Peyer's patch (tissue), 4 donors: ENCODE data around the gene CDKAL1. TPM values are rescaled to one million over a fixed set of nuclear protein-coding genes. Genes with fewer than 3 reads are reported as not detected.

Experiments used
- DNase-seq, 3 donors: peaks; one replicate each; pipeline ENCODE4 v3.0.0-alpha.2; 2017 to 2019
- H3K27ac ChIP-seq, 4 donors: fragments of 200-600 bp; sonication (generic); one replicate each; pipeline ENCODE4 v1.5.1; 2016 to 2019
- H3K27me3 ChIP-seq, 2 donors: fragments of 200-600 bp; sonication (generic); one replicate each; pipeline ENCODE4 v1.5.1; 2019
- H3K36me3 ChIP-seq, 3 donors: fragments of 200-600 bp; sonication (generic); one replicate each; pipeline ENCODE4 v1.5.1; 2016 to 2019
- H3K4me1 ChIP-seq, 4 donors: fragments of 200-600 bp; sonication (generic); one replicate each; pipeline ENCODE4 v1.5.1; 2016 to 2019
- H3K4me3 ChIP-seq, 4 donors: fragments of 200-600 bp; sonication (generic); 1 replicate in 3 of 4; 2 replicates in 1 of 4; pipeline ENCODE4 v1.5.1; 2016 to 2019; ENCODE audit warnings: mild to moderate bottlenecking in 1 of 4
- H3K9me3 ChIP-seq, 4 donors: fragments of 200-600 bp; sonication (generic); one replicate each; pipeline ENCODE4 v1.5.1; 2016 to 2019; ENCODE audit warnings: mild to moderate bottlenecking in 1 of 4
- CTCF ChIP-seq, 6 experiments: fragments of 450-650 bp in 4 of 6; fragments of 200-600 bp in 2 of 6; sonication (generic) in 1 of 6; IDR thresholded peaks; one replicate each; pipeline ENCODE4 v1.5.1; 2017 to 2019; ENCODE audit warnings: antibody characterized with exemption in 6 of 6, mild to moderate bottlenecking in 3 of 6, moderate library complexity in 1 of 6
- POLR2A ChIP-seq, 2 donors: fragments of 450-650 bp; IDR thresholded peaks; one replicate each; pipeline ENCODE4 v1.5.1; 2017; ENCODE audit warnings: antibody characterized with exemption in 2 of 2, mild to moderate bottlenecking in 2 of 2, moderate library complexity in 2 of 2
- total RNA-seq, 4 donors: library from RNA; depleted of rRNA; stranded (reverse); fragments of >200 nt; gene quantifications; one replicate each; pipeline ENCODE4 v1.1.0, GENCODE V29; 2016

CDKAL1 gene
- total RNA-seq, 4 donors from 2014 or later, result 10.3 to 31.4 (median 11.6) TPM

GRCh38 chr6:20696676-20697075, 162.4 kb downstream of the CDKAL1 start:
- Histone ChIP-seq H3K27ac (no peak overlapping the region), H3K36me3 (no peaks in the 10 kb centered on the region), H3K27me3 (no peaks in the 10 kb centered on the region), H3K4me1 (no peaks in the 10 kb centered on the region), H3K4me3 (no peak overlapping the region), H3K9me3 (no peaks in the 10 kb centered on the region)
- DNase-seq, result no peak
- no peak for TF ChIP-seq CTCF (IDR thresholded peaks at IDR 0.05)
- TF ChIP-seq POLR2A (IDR thresholded peaks at IDR 0.05), result no peak

GRCh38 chr6:20698675-20699074, 164.4 kb downstream of the CDKAL1 start:
- Histone ChIP-seq H3K27me3 (no peaks in the 10 kb centered on the region), H3K4me3 (no peak overlapping the region), H3K27ac (no peak overlapping the region), H3K36me3 (no peaks in the 10 kb centered on the region), H3K4me1 (no peaks in the 10 kb centered on the region), H3K9me3 (no peaks in the 10 kb centered on the region)
- DNase-seq, result no peak
- TF ChIP-seq POLR2A (IDR thresholded peaks at IDR 0.05) (no peak), CTCF (IDR thresholded peaks at IDR 0.05) (no peak)

- H3K36me3 ChIP-seq, result no peaks in the 10 kb centered on the region
- no peak overlapping the region for H3K4me3 ChIP-seq
- H3K27me3 ChIP-seq, result no peaks in the 10 kb centered on the region
- H3K27ac ChIP-seq, result no peak overlapping the region
- DNase-seq, result no peak
- no peaks in the 10 kb centered on the region for H3K4me1 ChIP-seq
- TF ChIP-seq CTCF (IDR thresholded peaks at IDR 0.05) (no peak), POLR2A (IDR thresholded peaks at IDR 0.05) (no peak)
- H3K9me3 ChIP-seq, result no peaks in the 10 kb centered on the region
Measured at GRCh38 chr6:20699402-20699801, 165.1 kb downstream of the CDKAL1 start.

- no peak overlapping the region for H3K27ac ChIP-seq
- H3K36me3 ChIP-seq, result no peaks in the 10 kb centered on the region
- H3K4me3 ChIP-seq, result no peak overlapping the region
- DNase-seq, result no peak
- TF ChIP-seq CTCF (IDR thresholded peaks at IDR 0.05) (no peak), POLR2A (IDR thresholded peaks at IDR 0.05) (no peak)
- no peaks in the 10 kb centered on the region for H3K9me3 ChIP-seq
- H3K27me3 ChIP-seq, result no peaks in the 10 kb centered on the region
- no peaks in the 10 kb centered on the region for H3K4me1 ChIP-seq
Measured at GRCh38 chr6:20700375-20700774, 166.1 kb downstream of the CDKAL1 start.

- no peak for DNase-seq
Measured at GRCh38 chr6:20702366-20702765, 168.1 kb downstream of the CDKAL1 start.

More at GRCh38 chr6:20702366-20702765, 168.1 kb downstream of the CDKAL1 start:
- no peaks in the 10 kb centered on the region for H3K4me1 ChIP-seq
- H3K4me3 ChIP-seq, result no peak overlapping the region
- H3K27me3 ChIP-seq, result no peaks in the 10 kb centered on the region
- H3K27ac ChIP-seq, result no peak overlapping the region
- no peaks in the 10 kb centered on the region for H3K36me3 ChIP-seq
- TF ChIP-seq CTCF (IDR thresholded peaks at IDR 0.05) (no peak), POLR2A (IDR thresholded peaks at IDR 0.05) (no peak)
- no peaks in the 10 kb centered on the region for H3K9me3 ChIP-seq
